Measurements from ENCODE around the gene PZP. TPM values are rescaled to one million over a fixed set of nuclear protein-coding genes. Genes with fewer than 3 reads are reported as not detected.
A peak's percentile ranks its signal among the peaks of the same experiment; 100 is the strongest.

The PZP gene
- total and polyA plus RNA-seq, 2 of the 13 experiments (the other 11 are each of a cell fraction or from before 2014, with no cell fraction given) = 0.07 to 0.89 TPM

- TF ChIP-seq AKNA (CRISPR knock-in tag; IDR thresholded peaks at IDR 0.05; ENCODE audit: borderline replicate concordance) (no peak), MNT (IDR thresholded peaks at IDR 0.05) (no peak), KAT7 (CRISPR knock-in tag; IDR thresholded peaks at IDR 0.05; ENCODE audit: borderline replicate concordance) (no peak), IKZF1 (IDR thresholded peaks at IDR 0.05) (no peak), ZNF557 (CRISPR knock-in tag; IDR thresholded peaks at IDR 0.05) (no peak), ETV5 (CRISPR knock-in tag; IDR thresholded peaks at IDR 0.05; ENCODE audit: borderline replicate concordance) (no peak), ZNF768 (CRISPR knock-in tag; IDR thresholded peaks at IDR 0.05) (no peak), POGK (CRISPR knock-in tag; conservative IDR thresholded peaks at IDR 0.05) (peak; percentile 23; the same call in 1 of the 2 replicates), MED1 (CRISPR knock-in tag; IDR thresholded peaks at IDR 0.05) (peak; percentile 17; the same call in 1 of the 2 replicates), KLF15 (CRISPR knock-in tag; IDR thresholded peaks at IDR 0.05; ENCODE audit: borderline replicate concordance) (no peak), ZNF562 (CRISPR knock-in tag; IDR thresholded peaks at IDR 0.05; ENCODE audit: borderline replicate concordance) (no peak), STAT5B (CRISPR knock-in tag; IDR thresholded peaks at IDR 0.05) (no peak), AGO2 (optimal IDR thresholded peaks at IDR 0.05; ENCODE audit: low read depth, low read length) (peak; percentile 95), HNF4A (CRISPR knock-in tag; IDR thresholded peaks at IDR 0.05) (peak; percentile 44; the same call in 1 of the 2 replicates), MTF2 (CRISPR knock-in tag; IDR thresholded peaks at IDR 0.05; ENCODE audit: borderline replicate concordance) (no peak), SALL1 (CRISPR knock-in tag; IDR thresholded peaks at IDR 0.05) (no peak), REST (IDR thresholded peaks at IDR 0.05; ENCODE audit: borderline replicate concordance in 1 of 2, low read depth in 1 of 2, low read length in 2 of 2) (no peak), RBM22 (optimal IDR thresholded peaks at IDR 0.05; ENCODE audit: low read length) (peak; percentile 98)
Measured at GRCh38 chr12:9108504-9109212, 99.5 kb downstream of the PZP start (continued).
